HG03108 (cell line): Measurements from ENCODE around the gene MT1F.

ENCODE experiments used
- ATAC-seq: cut with Tn5 transposase; IDR thresholded peaks from one replicate; pipeline ENCODE4 v1.9.1; 2021; ENCODE audit warnings: moderate library complexity; ENCODE audit not compliant: unreplicated experiment

MT1F gene

DNA sequence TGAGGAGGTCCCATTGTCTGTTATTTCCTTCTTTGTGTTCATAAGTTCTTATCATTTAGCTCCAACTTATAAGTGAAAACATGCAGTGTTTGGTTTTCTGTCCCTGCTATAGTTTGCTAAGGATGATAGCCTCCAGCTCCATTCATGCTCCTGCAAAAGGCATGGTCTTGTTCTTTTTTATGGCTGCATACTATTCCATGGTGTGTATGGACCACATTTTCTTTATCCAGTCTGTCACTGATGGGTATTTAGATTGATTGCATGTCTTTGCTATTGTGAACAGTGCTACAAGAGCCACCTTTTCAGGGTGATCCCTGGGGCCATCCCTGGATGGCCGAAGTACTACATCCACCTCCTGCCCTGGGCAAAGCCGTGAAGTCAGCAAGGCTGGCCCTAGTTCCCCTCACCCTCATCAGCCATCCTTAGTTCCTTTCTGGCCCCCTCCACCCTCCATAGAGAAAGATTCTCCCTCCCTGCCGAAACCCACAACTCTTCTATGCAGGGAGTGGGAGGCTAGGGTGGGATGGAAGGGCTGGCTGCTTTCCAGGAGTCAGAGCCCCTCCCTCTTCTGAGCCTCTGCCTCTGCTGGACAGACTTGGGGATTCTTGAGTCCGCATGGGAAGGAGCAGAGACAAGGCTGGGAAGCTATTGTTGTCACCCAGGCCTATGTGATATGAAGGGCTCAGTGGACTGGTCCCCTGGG is 32.8 kb downstream of the MT1F start:
- ATAC-seq, result no peak

DNA sequence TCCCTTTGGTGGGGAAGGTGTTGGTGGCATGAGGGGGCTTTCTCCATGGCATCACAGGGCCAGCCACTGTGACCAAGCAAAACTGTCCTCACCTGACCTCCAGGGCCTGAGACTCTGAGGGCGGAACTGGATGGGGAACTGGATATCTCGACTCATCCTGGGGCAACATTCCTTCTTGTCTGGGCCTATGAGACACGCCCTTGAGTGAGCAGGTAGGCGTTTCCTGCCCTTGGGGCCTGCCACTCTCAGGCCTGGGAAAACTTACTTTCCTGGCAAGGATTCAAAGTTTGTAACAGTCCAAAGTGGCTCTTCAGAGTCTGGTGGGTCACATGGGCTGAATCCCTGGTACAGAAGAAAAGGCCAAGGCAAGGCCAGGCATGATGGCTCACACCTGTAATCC is 34.1 kb downstream of the MT1F start:
- ATAC-seq, result no peak

- no peak for ATAC-seq
Observed at GRCh38 chr16:56695246-56695645, 37.5 kb downstream of the MT1F start.

GRCh38 chr16:56697456-56698155 is 39.8 kb downstream of the MT1F start:
- ATAC-seq, result no peak

DNA sequence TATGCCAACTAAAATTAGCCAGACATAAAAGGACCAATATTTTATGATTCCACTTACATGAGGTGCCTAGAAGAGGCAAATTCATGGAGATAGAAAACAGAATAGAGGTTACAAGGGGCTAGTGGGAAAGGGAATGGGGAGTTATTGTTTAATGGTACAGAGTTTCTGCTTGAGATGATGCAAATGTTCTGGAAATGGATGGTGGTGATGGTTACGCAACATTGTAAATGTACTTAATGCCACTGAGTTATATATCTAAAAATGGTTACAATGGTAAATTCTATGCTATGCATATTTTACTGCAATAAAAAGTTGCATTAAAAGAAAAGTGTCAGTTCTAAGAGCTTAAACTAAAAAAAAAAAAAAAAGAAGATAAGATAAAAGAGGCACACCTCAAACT is 42.4 kb downstream of the MT1F start:
- ATAC-seq, result no peak

DNA sequence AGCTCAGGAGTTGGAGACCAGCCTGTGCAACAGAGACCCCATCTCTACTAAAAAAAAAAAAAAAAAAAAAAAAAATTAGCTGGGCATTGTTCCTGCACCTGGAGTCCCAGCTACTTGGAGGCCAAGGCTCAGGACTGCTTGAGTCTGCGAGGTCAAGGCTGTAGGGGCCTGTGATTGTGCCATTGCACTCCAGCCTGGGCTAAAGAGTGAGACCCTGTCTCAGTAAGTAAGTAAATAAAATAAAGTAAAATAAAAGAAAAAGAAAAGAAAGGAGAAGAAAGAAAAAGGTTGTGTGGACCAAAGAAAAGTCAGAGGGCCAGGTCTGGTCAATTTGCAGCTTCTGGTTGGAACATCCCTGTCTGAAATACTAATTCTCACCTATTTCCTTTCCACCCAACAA is 42.9 kb downstream of the MT1F start:
- ATAC-seq, result no peak

DNA sequence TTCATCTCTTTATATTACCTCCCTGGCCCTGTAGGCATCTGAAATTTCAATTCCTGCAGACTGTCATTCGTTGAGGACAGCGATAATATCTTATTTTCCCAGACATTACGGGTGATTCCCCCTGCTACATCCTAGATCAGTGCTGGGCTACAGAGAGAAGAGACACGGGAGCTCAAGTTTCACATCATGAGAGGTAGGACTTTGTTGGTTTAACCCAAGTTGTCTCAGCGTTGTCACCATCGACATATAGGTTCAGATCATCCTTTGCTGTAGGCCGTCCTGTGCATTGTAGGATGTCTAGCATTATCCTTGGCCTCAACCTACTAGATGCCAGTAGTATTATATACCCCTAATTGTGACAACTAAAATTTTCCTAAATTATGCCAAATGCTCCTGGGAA is 43.8 kb downstream of the MT1F start:
- no peak for ATAC-seq

GRCh38 chr16:56702836-56703235 is 45.1 kb downstream of the MT1F start:
- no peak for ATAC-seq
